ENCODE results near the gene LRRN2. TPM values are rescaled to one million over a fixed set of nuclear protein-coding genes. Genes with fewer than 3 reads are reported as not detected.

Gene LRRN2
- total RNA-seq, 1 experiment from 2014 or later, result 5.3 TPM

DNA sequence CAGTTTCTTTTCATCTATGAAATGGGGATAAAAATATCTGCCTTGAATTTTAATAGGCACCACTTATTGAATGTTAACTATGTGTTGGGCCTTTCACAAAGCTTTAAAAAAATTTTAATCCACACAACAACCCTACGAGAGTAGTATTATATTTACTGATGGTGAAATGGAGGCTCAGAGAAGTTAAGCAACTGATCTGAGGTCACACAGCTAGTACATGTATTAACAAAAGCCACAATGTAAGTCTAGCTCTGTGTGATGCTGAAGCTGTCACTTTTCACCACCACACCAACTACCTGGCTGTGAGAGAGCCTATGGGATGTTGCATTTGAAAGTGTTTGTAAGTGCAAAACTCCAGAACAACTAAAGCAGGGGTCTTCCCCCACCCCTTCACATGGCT is 44.1 kb downstream of the LRRN2 start:
- Mint-ChIP-seq H3K27me3 (ENCODE audit: low read depth) (peaks cover 16% of the 10 kb centered on the region), H3K4me3 (no peak overlapping the region), H3K27ac (no peak overlapping the region), H3K36me3 (no peaks in the 10 kb centered on the region; the same call in 1 of the 2 replicates), H3K9me3 (peaks cover 7% of the 10 kb centered on the region; the same call in 1 of the 2 replicates), H3K4me1 (peaks cover 5% of the 10 kb centered on the region)
- no peak for TF ChIP-seq FOXP1 (CRISPR knock-in tag; IDR thresholded peaks at IDR 0.05; ENCODE audit: borderline replicate concordance)
- TF ChIP-seq, protein P1, sequence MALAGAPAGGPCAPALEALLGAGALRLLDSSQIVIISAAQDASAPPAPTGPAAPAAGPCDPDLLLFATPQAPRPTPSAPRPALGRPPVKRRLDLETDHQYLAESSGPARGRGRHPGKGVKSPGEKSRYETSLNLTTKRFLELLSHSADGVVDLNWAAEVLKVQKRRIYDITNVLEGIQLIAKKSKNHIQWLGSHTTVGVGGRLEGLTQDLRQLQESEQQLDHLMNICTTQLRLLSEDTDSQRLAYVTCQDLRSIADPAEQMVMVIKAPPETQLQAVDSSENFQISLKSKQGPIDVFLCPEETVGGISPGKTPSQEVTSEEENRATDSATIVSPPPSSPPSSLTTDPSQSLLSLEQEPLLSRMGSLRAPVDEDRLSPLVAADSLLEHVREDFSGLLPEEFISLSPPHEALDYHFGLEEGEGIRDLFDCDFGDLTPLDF (CRISPR knock-in tag; IDR thresholded peaks at IDR 0.05), result no peak
- TF ChIP-seq, protein P2, sequence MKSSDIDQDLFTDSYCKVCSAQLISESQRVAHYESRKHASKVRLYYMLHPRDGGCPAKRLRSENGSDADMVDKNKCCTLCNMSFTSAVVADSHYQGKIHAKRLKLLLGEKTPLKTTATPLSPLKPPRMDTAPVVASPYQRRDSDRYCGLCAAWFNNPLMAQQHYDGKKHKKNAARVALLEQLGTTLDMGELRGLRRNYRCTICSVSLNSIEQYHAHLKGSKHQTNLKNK (CRISPR knock-in tag; IDR thresholded peaks at IDR 0.05), result no peak
- no peak for TF ChIP-seq IRF2 (CRISPR knock-in tag; IDR thresholded peaks at IDR 0.05; ENCODE audit: borderline replicate concordance, low read depth)
- TF ChIP-seq NR2C2 (CRISPR knock-in tag; IDR thresholded peaks at IDR 0.05), result no peak
- no peak for TF ChIP-seq FOXJ3 (CRISPR knock-in tag; IDR thresholded peaks at IDR 0.05; ENCODE audit: borderline replicate concordance)
- TF ChIP-seq, protein P3, sequence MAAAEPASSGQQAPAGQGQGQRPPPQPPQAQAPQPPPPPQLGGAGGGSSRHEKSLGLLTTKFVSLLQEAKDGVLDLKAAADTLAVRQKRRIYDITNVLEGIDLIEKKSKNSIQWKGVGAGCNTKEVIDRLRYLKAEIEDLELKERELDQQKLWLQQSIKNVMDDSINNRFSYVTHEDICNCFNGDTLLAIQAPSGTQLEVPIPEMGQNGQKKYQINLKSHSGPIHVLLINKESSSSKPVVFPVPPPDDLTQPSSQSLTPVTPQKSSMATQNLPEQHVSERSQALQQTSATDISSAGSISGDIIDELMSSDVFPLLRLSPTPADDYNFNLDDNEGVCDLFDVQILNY (CRISPR knock-in tag; IDR thresholded peaks at IDR 0.05), result no peak
- TF ChIP-seq, protein P4, sequence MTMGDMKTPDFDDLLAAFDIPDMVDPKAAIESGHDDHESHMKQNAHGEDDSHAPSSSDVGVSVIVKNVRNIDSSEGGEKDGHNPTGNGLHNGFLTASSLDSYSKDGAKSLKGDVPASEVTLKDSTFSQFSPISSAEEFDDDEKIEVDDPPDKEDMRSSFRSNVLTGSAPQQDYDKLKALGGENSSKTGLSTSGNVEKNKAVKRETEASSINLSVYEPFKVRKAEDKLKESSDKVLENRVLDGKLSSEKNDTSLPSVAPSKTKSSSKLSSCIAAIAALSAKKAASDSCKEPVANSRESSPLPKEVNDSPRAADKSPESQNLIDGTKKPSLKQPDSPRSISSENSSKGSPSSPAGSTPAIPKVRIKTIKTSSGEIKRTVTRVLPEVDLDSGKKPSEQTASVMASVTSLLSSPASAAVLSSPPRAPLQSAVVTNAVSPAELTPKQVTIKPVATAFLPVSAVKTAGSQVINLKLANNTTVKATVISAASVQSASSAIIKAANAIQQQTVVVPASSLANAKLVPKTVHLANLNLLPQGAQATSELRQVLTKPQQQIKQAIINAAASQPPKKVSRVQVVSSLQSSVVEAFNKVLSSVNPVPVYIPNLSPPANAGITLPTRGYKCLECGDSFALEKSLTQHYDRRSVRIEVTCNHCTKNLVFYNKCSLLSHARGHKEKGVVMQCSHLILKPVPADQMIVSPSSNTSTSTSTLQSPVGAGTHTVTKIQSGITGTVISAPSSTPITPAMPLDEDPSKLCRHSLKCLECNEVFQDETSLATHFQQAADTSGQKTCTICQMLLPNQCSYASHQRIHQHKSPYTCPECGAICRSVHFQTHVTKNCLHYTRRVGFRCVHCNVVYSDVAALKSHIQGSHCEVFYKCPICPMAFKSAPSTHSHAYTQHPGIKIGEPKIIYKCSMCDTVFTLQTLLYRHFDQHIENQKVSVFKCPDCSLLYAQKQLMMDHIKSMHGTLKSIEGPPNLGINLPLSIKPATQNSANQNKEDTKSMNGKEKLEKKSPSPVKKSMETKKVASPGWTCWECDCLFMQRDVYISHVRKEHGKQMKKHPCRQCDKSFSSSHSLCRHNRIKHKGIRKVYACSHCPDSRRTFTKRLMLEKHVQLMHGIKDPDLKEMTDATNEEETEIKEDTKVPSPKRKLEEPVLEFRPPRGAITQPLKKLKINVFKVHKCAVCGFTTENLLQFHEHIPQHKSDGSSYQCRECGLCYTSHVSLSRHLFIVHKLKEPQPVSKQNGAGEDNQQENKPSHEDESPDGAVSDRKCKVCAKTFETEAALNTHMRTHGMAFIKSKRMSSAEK (CRISPR knock-in tag; IDR thresholded peaks at IDR 0.05; ENCODE audit: borderline replicate concordance), result no peak
- TF ChIP-seq TCF7 (CRISPR knock-in tag; IDR thresholded peaks at IDR 0.05; ENCODE audit: low read depth), result no peak
- no peak for TF ChIP-seq MXD4 (CRISPR knock-in tag; IDR thresholded peaks at IDR 0.05; ENCODE audit: borderline replicate concordance)
- CTCF ChIA-PET, result interaction anchor here (0.7 to 2.9 kb wide), 6 partner anchors 14 to 166 kb away, joined by 3 to 11 read pairs (median 4); no protein-coding TSS in a partner anchor
- POLR2A ChIA-PET, result no interaction called here
- DNase-seq (ENCODE audit: low spot score), result no peak
- no peak for ATAC-seq

DNA sequence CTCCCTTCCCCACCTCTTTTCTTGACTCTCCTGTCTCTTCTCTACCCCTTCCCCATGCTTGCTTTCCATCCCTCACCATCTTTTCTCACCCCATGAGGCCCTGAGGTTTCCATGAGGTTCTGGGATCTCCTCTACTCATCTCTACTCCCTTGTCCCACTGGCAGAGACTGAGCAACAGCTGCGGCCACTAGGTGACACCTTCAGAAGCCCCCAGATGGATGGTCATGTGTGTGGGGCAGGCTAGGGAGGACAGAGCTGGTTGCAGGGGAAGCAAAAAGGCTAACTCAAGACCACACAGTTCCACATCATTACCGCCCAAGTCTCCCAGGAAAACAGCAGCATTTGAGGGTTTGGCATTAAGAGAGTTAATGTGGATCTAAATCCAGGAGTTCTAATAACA is 45.0 kb downstream of the LRRN2 start:
- Mint-ChIP-seq H3K27me3 (ENCODE audit: low read depth) (peaks cover 18% of the 10 kb centered on the region), H3K4me1 (no peaks in the 10 kb centered on the region), H3K4me3 (no peak overlapping the region), H3K9me3 (peaks cover 7% of the 10 kb centered on the region; the same call in 1 of the 2 replicates), H3K27ac (no peak overlapping the region; the same call in 1 of the 2 replicates), H3K36me3 (no peaks in the 10 kb centered on the region; the same call in 1 of the 2 replicates)
- CTCF ChIA-PET, result interaction anchor here (0.8 to 2.9 kb wide), 11 partner anchors 13 to 301 kb away, joined by 3 to 12 read pairs (median 3); no protein-coding TSS in a partner anchor
- POLR2A ChIA-PET, result no interaction called here
- ATAC-seq, result peak; percentile 60
- TF ChIP-seq, protein P5, sequence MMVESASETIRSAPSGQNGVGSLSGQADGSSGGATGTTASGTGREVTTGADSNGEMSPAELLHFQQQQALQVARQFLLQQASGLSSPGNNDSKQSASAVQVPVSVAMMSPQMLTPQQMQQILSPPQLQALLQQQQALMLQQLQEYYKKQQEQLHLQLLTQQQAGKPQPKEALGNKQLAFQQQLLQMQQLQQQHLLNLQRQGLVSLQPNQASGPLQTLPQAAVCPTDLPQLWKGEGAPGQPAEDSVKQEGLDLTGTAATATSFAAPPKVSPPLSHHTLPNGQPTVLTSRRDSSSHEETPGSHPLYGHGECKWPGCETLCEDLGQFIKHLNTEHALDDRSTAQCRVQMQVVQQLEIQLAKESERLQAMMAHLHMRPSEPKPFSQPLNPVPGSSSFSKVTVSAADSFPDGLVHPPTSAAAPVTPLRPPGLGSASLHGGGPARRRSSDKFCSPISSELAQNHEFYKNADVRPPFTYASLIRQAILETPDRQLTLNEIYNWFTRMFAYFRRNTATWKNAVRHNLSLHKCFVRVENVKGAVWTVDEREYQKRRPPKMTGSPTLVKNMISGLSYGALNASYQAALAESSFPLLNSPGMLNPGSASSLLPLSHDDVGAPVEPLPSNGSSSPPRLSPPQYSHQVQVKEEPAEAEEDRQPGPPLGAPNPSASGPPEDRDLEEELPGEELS (CRISPR knock-in tag; IDR thresholded peaks at IDR 0.05), result no peak
- no peak for TF ChIP-seq SOX15 (CRISPR knock-in tag; IDR thresholded peaks at IDR 0.05)
- TF ChIP-seq ZBTB21 (CRISPR knock-in tag; IDR thresholded peaks at IDR 0.05; ENCODE audit: borderline replicate concordance), result no peak
- no peak for TF ChIP-seq ZNF396 (CRISPR knock-in tag; IDR thresholded peaks at IDR 0.05; ENCODE audit: borderline replicate concordance)
- DNase-seq (ENCODE audit: low spot score), result no peak

Data from WTC11 (cell line).